Esophagus muscularis mucosa (tissue), 4 donors: ENCODE data around the gene TTBK1.

ENCODE experiments used
- CTCF ChIP-seq, 3 experiments: fragments of 200-600 bp in 2 of 3; fragments of 450-650 bp in 1 of 3; sonication (generic) in 2 of 3; IDR thresholded peaks; one replicate each; pipeline ENCODE4 v1.5.1; 2017 to 2019; ENCODE audit warnings: antibody characterized with exemption in 3 of 3, mild to moderate bottlenecking in 2 of 3, moderate library complexity in 1 of 3
- EP300 ChIP-seq: sonication (generic); formaldehyde crosslinking; IDR thresholded peaks from one replicate; pipeline ENCODE4 v1.6.1; 2017; ENCODE audit warnings: antibody characterized with exemption
- POLR2A ChIP-seq: fragments of 450-650 bp; IDR thresholded peaks from one replicate; pipeline ENCODE4 v1.6.1; 2017; ENCODE audit warnings: antibody characterized with exemption, moderate library complexity, mild to moderate bottlenecking, low read depth
- POLR2AphosphoS5 ChIP-seq, 2 donors: sonication (generic); formaldehyde crosslinking; IDR thresholded peaks; one replicate each; pipeline ENCODE4 v1.6.1; 2017; ENCODE audit warnings: antibody characterized with exemption in 2 of 2

GRCh38 chr6:43203029-43203717, 40.1 kb upstream of the TTBK1 start:
- no peak for TF ChIP-seq CTCF (IDR thresholded peaks at IDR 0.05)
- TF ChIP-seq POLR2A = no peak
- TF ChIP-seq POLR2AphosphoS5 (IDR thresholded peaks at IDR 0.05) = no peak
- TF ChIP-seq EP300 = no peak
